Heart right ventricle (tissue), 16 donors: ENCODE results near the gene PARD3. TPM values are rescaled to one million over a fixed set of nuclear protein-coding genes. Genes with fewer than 3 reads are reported as not detected.

Experiments
- ATAC-seq, 8 donors: fragments of 200-7000 bp; cut with Tn5 transposase; one replicate each; pipeline ENCODE4 v1.9.1; 2020; ENCODE audit warnings: mild to moderate bottlenecking in 8 of 8, moderate library complexity in 8 of 8, moderate number of reproducible peaks in 1 of 8
- DNase-seq, 2 donors: peaks; one replicate each; pipeline ENCODE4 v3.0.0-alpha.2; 2020
- H3K27ac ChIP-seq, 10 donors: fragments of 200-600 bp; sonication (generic) in 2 of 10; one replicate each; pipeline versions ENCODE4 v1.5.0 to v1.8.0; 2020 to 2022; ENCODE audit warnings: mild to moderate bottlenecking in 3 of 10
- H3K27me3 ChIP-seq, 7 donors: fragments of 200-600 bp; one replicate each; pipeline ENCODE4 v1.8.0; 2021 to 2022; ENCODE audit warnings: mild to moderate bottlenecking in 2 of 7
- H3K36me3 ChIP-seq, 9 donors: fragments of 200-600 bp; sonication (generic) in 1 of 9; one replicate each; pipeline versions ENCODE4 v1.5.0 to v1.8.0; 2020 to 2022; ENCODE audit warnings: mild to moderate bottlenecking in 2 of 9
- H3K4me1 ChIP-seq, 9 donors: fragments of 200-600 bp; sonication (generic) in 1 of 9; one replicate each; pipeline versions ENCODE4 v1.5.0 to v1.8.0; 2020 to 2022; ENCODE audit warnings: mild to moderate bottlenecking in 4 of 9
- H3K4me3 ChIP-seq, 10 donors: fragments of 200-600 bp; sonication (generic) in 2 of 10; one replicate each; pipeline versions ENCODE4 v1.5.0 to v1.8.0; 2020 to 2022; ENCODE audit warnings: mild to moderate bottlenecking in 7 of 10, moderate library complexity in 2 of 10
- H3K9me3 ChIP-seq, 11 donors: fragments of 200-600 bp in 10 of 11; sonication (generic) in 2 of 11; one replicate each; pipeline versions ENCODE4 v1.5.0 to v1.8.0; 2013 to 2022; ENCODE audit warnings: mild to moderate bottlenecking in 2 of 11, control low read depth in 1 of 11, moderate library complexity in 1 of 11
- CTCF ChIP-seq, 9 donors: fragments of 200-600 bp; sonication (generic) in 2 of 9; IDR thresholded peaks; one replicate each; pipeline versions ENCODE4 v1.5.0 to v1.8.0; 2021 to 2022; ENCODE audit warnings: antibody characterized with exemption in 9 of 9, mild to moderate bottlenecking in 5 of 9, moderate library complexity in 1 of 9
- WGBS, 2 donors: extraction: QIAGEN DNeasy Blood & Tissue Kit; methylation state at CpG; one replicate each; pipeline ENCODE4 v1.1.7; 2013; ENCODE audit warnings: inconsistent platforms in 1 of 2; 5-methylcytosine and 5-hydroxymethylcytosine counted together
- intact Hi-C, 10 donors: fragments of 100-400 bp; cut with DNase I; formaldehyde crosslinking; loops; one replicate each; pipeline versions ENCODE4 v1.11.1 to v1.14.2; 2022
- polyA plus RNA-seq, 2 donors: library from polyadenylated mRNA; stranded (reverse); fragments of 200-250 nt; gene quantifications; one replicate each; pipeline ENCODE4 v1.2.3, GENCODE V29; 2013
- total RNA-seq, 10 donors: library from RNA; stranded (reverse); fragmentation: NEBNext Ultra II Directional in 3 of 10; extraction: Animal tissue kit (Norgen Biotek cat#: 25700) in 3 of 10; gene quantifications; one replicate each; pipeline versions ENCODE4 v1.2.1 to v1.2.4, GENCODE V29; 2021 to 2023
- donor health status: Arrhythmogenic right ventricular cardiomyopathy.
- donor health status: ischemic (EF 13 %, LVEDD 7.1; RV severe dilation, severe dysfunction).
- donor health status: healthy with polysubstance abuse.
- donor health status: DM: no; HTN: yes; CAD: no.
- donor health status: DM: no; HTN: no; CAD: no.
- donor health status: ischemic (EF 25% LVEDD 6.9; RV normal size, moderate dysfunction).
- donor health status: ischemic (EF 25% LVEDD 5.7; RV mildly dilated, moderate dysfunction).
- donor health status: healthy.
- donor health status: DM: yes; HTN: yes; CAD: no.
- donor health status: Ischemic cardiomyopathy.
- donor health status: ischemic (EF 35%, LVEDD 5.7; RV mildly dilated, moderate dysfunction).
- donor health status: nonischemic (EF 11% LVEDD 7.7; RV severe dilation, severe dysfunction).
- donor health status: DM: yes; HTN: yes; CAD: no.
- donor health status: PGD.
- donor health status: ischemic (EF 29% LVEDD 5.4; RV normal size, mild dysfunction).
- donor health status: nonischemic (EF 23%, LVEDD 6.1; RV moderate dilation, normal function).

PARD3 gene
- total and polyA plus RNA-seq, 12 donors: 19.7 to 41.8 (median 34.2) TPM

- Histone ChIP-seq H3K9me3 (no peaks in the 10 kb centered on the region), H3K27ac (no peak overlapping the region), H3K27me3 (no peaks in the 10 kb centered on the region), H3K4me1 (no peaks in the 10 kb centered on the region), H3K36me3 (no peaks in the 10 kb centered on the region), H3K4me3 (no peak overlapping the region)
- ATAC-seq: no peak
- 86 to 91% methylated on average over 4 of the region's 4 CpGs for WGBS, 2 donors
- no peak for DNase-seq
- intact Hi-C loops: no loop called here
- no peak for TF ChIP-seq CTCF (IDR thresholded peaks at IDR 0.05)
These were observed 400.1 kb downstream of the PARD3 start for GRCh38 chr10:34415039-34415438.

- no peak for TF ChIP-seq CTCF (IDR thresholded peaks at IDR 0.05)
- Histone ChIP-seq H3K27me3 (no peaks in the 10 kb centered on the region), H3K4me1 (no peaks in the 10 kb centered on the region), H3K36me3 (no peaks in the 10 kb centered on the region), H3K9me3 (no peaks in the 10 kb centered on the region), H3K4me3 (no peak overlapping the region), H3K27ac (no peak overlapping the region)
- DNase-seq (no peak), ATAC-seq (no peak)
- WGBS, 2 donors: 93 to 96% methylated on average over 11 of the region's 11 CpGs
- intact Hi-C loops: no loop called here
These were observed 401.1 kb downstream of the PARD3 start for GRCh38 chr10:34413756-34414587.

GRCh38 chr10:34413214-34413613 lies 401.9 kb downstream of the PARD3 start:
- no peaks in the 10 kb centered on the region for H3K9me3 ChIP-seq
- H3K36me3 ChIP-seq: no peaks in the 10 kb centered on the region
- DNase-seq (no peak), ATAC-seq (no peak)
- intact Hi-C loops: no loop called here
- no peak overlapping the region for H3K27ac ChIP-seq
- H3K4me3 ChIP-seq: no peak overlapping the region
- WGBS, 2 donors: 91 to 93% methylated on average over 3 of the region's 3 CpGs
- no peaks in the 10 kb centered on the region for H3K4me1 ChIP-seq
- no peak for TF ChIP-seq CTCF (IDR thresholded peaks at IDR 0.05)
- no peaks in the 10 kb centered on the region for H3K27me3 ChIP-seq

GRCh38 chr10:34408956-34409355 lies 406.1 kb downstream of the PARD3 start:
- H3K27me3 ChIP-seq: no peaks in the 10 kb centered on the region
- no peak for TF ChIP-seq CTCF (IDR thresholded peaks at IDR 0.05)
- no peaks in the 10 kb centered on the region for H3K36me3 ChIP-seq
- intact Hi-C loops: no loop called here
- peaks cover 0 to 18% (median 9%) of the 10 kb centered on the region in 9 donors for H3K4me1 ChIP-seq
- ATAC-seq (no peak), DNase-seq (no peak)
- WGBS, 2 donors: 95 to 98% methylated on average over 3 of the region's 3 CpGs
- H3K9me3 ChIP-seq: no peaks in the 10 kb centered on the region
- H3K27ac ChIP-seq: no peak overlapping the region
- H3K4me3 ChIP-seq: no peak overlapping the region
